Renal cortical epithelial cell (primary cell): ENCODE data around the gene QPCT. TPM values are rescaled to one million over a fixed set of nuclear protein-coding genes. Genes with fewer than 3 reads are reported as not detected.
"Not testable (repeated sequence)": the region's sequence is repeated elsewhere in the genome, so short reads cannot be mapped to it uniquely, and the experiment has no call there.

Source experiments
- DNase-seq: peaks from one replicate; pipeline ENCODE4 v3.0.0-alpha.2; 2011; ENCODE audit warnings: low read depth
- total RNA-seq: library from RNA; depleted of rRNA; stranded (reverse); fragments of >200 nt; gene quantifications from 2 replicates; pipeline ENCODE4 v1.2.3, GENCODE V29; 2014

QPCT gene
- total RNA-seq, 1 donor from 2014 or later: 83.0 TPM

- no peak for DNase-seq
These were observed 13.1 kb downstream of the QPCT start for GRCh38 chr2:37357530-37357929.

GRCh38 chr2:37358466-37358865 is 14.0 kb downstream of the QPCT start:
- DNase-seq: no peak

GRCh38 chr2:37361216-37361815 is 16.9 kb downstream of the QPCT start:
- DNase-seq: no peak

- DNase-seq: no peak
These were observed 17.7 kb downstream of the QPCT start for GRCh38 chr2:37361994-37362698.

- no peak for DNase-seq
These were observed 19.9 kb downstream of the QPCT start for GRCh38 chr2:37364351-37364750.

GRCh38 chr2:37365669-37366068 is 21.2 kb downstream of the QPCT start:
- DNase-seq: peak; percentile 80

GRCh38 chr2:37366773-37367172 is 22.3 kb downstream of the QPCT start:
- no peak for DNase-seq

- no peak for DNase-seq
These were observed 22.9 kb downstream of the QPCT start for GRCh38 chr2:37367310-37367709.

GRCh38 chr2:37367984-37368383 is 23.6 kb downstream of the QPCT start:
- DNase-seq: no peak

GRCh38 chr2:37370666-37371065 is 26.2 kb downstream of the QPCT start:
- DNase-seq: no peak

GRCh38 chr2:37372000-37372399 is 27.6 kb downstream of the QPCT start:
- no peak for DNase-seq

- DNase-seq: no peak
These were observed 31.4 kb downstream of the QPCT start for GRCh38 chr2:37375741-37376288.

GRCh38 chr2:37376421-37377186 is 32.2 kb downstream of the QPCT start:
- DNase-seq: no peak

- peak; percentile 57 for DNase-seq
These were observed 32.7 kb downstream of the QPCT start for GRCh38 chr2:37377187-37377532.

GRCh38 chr2:37378411-37378810 is 34.0 kb downstream of the QPCT start:
- peak; percentile 77 for DNase-seq

- DNase-seq: peak; percentile 64
These were observed 35.5 kb downstream of the QPCT start for GRCh38 chr2:37379881-37380296.

- not testable (repeated sequence) for DNase-seq
These were observed 36.4 kb downstream of the QPCT start for GRCh38 chr2:37380787-37381186.

GRCh38 chr2:37384261-37384660 is 39.8 kb downstream of the QPCT start:
- not testable (repeated sequence) for DNase-seq

- DNase-seq: no peak
These were observed 42.9 kb downstream of the QPCT start for GRCh38 chr2:37387148-37387835.

GRCh38 chr2:37388074-37388473 is 43.6 kb downstream of the QPCT start:
- DNase-seq: peak; percentile 92

- no peak for DNase-seq
These were observed 45.0 kb downstream of the QPCT start for GRCh38 chr2:37389395-37389794.
